Measurements from ENCODE around the gene VSIG4.
"Not testable (repeated sequence)": the region's sequence is repeated elsewhere in the genome, so short reads cannot be mapped to it uniquely, and the experiment has no call there.

VSIG4 gene

DNA sequence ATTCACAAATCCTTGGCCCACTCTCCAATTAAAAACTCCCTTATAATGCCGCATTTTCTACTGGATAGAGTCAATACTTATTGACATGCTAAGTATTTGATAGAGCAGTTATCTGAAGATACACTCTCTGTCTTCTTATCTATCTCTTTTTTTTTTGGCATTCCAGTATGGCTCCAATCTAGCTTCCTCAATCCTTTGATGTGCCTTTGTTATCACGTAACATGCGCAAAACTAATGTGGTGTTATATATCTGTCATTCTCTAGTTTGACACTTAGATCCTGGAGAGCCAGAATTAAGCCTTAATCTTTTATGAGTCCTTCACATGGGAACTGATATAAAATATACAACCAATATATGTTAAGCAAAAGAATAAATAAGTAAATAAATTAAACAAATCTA is 54.7 kb downstream of the VSIG4 start:
- no peaks in the 10 kb centered on the region for H3K27me3 ChIP-seq (ENCODE audit: control insufficient read depth, insufficient read depth, low read length)
- no peaks in the 10 kb centered on the region for H3K79me2 ChIP-seq
- no peaks in the 10 kb centered on the region for H3K4me1 ChIP-seq
- H3K4me2 ChIP-seq (ENCODE audit: low read length): no peak overlapping the region
- no peak overlapping the region for H3K4me3 ChIP-seq (ENCODE audit: low read depth, low read length)
- no peaks in the 10 kb centered on the region for H3K36me3 ChIP-seq (ENCODE audit: control insufficient read depth, insufficient read depth, low read length)
- no peaks in the 10 kb centered on the region for H3K9me3 ChIP-seq (ENCODE audit: control insufficient read depth, low read length)
- H3K27ac ChIP-seq: no peak overlapping the region
- TF ChIP-seq, protein P1, sequence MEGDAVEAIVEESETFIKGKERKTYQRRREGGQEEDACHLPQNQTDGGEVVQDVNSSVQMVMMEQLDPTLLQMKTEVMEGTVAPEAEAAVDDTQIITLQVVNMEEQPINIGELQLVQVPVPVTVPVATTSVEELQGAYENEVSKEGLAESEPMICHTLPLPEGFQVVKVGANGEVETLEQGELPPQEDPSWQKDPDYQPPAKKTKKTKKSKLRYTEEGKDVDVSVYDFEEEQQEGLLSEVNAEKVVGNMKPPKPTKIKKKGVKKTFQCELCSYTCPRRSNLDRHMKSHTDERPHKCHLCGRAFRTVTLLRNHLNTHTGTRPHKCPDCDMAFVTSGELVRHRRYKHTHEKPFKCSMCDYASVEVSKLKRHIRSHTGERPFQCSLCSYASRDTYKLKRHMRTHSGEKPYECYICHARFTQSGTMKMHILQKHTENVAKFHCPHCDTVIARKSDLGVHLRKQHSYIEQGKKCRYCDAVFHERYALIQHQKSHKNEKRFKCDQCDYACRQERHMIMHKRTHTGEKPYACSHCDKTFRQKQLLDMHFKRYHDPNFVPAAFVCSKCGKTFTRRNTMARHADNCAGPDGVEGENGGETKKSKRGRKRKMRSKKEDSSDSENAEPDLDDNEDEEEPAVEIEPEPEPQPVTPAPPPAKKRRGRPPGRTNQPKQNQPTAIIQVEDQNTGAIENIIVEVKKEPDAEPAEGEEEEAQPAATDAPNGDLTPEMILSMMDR (IDR thresholded peaks at IDR 0.05): no peak
- no peak overlapping the region for H3K9ac ChIP-seq
- no peak overlapping the region for H2AFZ ChIP-seq

DNA sequence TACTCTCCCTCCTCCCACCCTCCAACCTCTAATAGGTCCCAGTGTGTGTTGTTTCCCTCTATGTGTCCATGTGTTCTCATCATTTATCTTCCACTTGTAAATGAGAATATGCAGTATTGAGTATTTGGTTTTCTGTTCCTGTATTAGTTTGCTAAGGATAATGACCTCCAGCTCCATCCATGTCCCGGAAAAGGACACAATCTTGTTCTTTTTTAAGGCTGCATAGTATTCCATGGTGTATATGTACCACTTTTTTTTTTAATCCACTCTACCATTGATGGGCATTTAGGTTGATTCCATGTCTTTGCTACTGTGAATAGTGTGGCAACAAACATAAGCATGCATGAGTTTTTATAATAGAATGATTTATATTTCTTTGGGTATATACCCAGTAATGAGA is 62.7 kb downstream of the VSIG4 start:
- H3K27me3 ChIP-seq (ENCODE audit: control insufficient read depth, insufficient read depth, low read length); H2AFZ ChIP-seq; H3K36me3 ChIP-seq (ENCODE audit: control insufficient read depth, insufficient read depth, low read length); H3K4me1 ChIP-seq; H3K27ac ChIP-seq; H3K4me2 ChIP-seq (ENCODE audit: low read length); H3K9ac ChIP-seq; H3K4me3 ChIP-seq (ENCODE audit: low read depth, low read length); H3K9me3 ChIP-seq (ENCODE audit: control insufficient read depth, low read length); H3K79me2 ChIP-seq: not testable (repeated sequence)

GRCh38 chrX:65976161-65976560 is 63.7 kb downstream of the VSIG4 start:
- H3K4me2 ChIP-seq (ENCODE audit: low read length): no peak overlapping the region
- no peaks in the 10 kb centered on the region for H3K36me3 ChIP-seq (ENCODE audit: control insufficient read depth, insufficient read depth, low read length)
- H3K9me3 ChIP-seq (ENCODE audit: control insufficient read depth, low read length): no peaks in the 10 kb centered on the region
- no peak overlapping the region for H3K9ac ChIP-seq
- H3K4me3 ChIP-seq (ENCODE audit: low read depth, low read length): no peak overlapping the region
- H3K79me2 ChIP-seq: no peaks in the 10 kb centered on the region
- H3K27me3 ChIP-seq (ENCODE audit: control insufficient read depth, insufficient read depth, low read length): no peaks in the 10 kb centered on the region
- TF ChIP-seq, protein P1 (IDR thresholded peaks at IDR 0.05): no peak
- H3K27ac ChIP-seq: no peak overlapping the region
- no peak overlapping the region for H2AFZ ChIP-seq
- no peaks in the 10 kb centered on the region for H3K4me1 ChIP-seq

- not testable (repeated sequence) for H3K36me3 ChIP-seq (ENCODE audit: control insufficient read depth, insufficient read depth, low read length); H3K4me1 ChIP-seq; H3K9ac ChIP-seq; H3K4me3 ChIP-seq (ENCODE audit: low read depth, low read length); H3K27me3 ChIP-seq (ENCODE audit: control insufficient read depth, insufficient read depth, low read length); H3K27ac ChIP-seq; H3K4me2 ChIP-seq (ENCODE audit: low read length); H3K9me3 ChIP-seq (ENCODE audit: control insufficient read depth, low read length); H3K79me2 ChIP-seq; H2AFZ ChIP-seq
Observed at GRCh38 chrX:65975161-65975751, 64.6 kb downstream of the VSIG4 start.
